Spinal cord (tissue), 10 donors: ENCODE measurements around the gene RNF103. TPM values are rescaled to one million over a fixed set of nuclear protein-coding genes. Genes with fewer than 3 reads are reported as not detected.

Experiments used
- DNase-seq, 6 donors: peaks; one replicate each; pipeline versions ENCODE4 v3.0.0 to v3.0.0-alpha.2; 2013 to 2015; ENCODE audit warnings: low spot score in 6 of 6, low read depth in 4 of 6
- H3K27ac ChIP-seq: one replicate; pipeline ENCODE4 v1.5.1; 2013; ENCODE audit warnings: low read depth, low read length, control low read depth
- H3K27me3 ChIP-seq: one replicate; pipeline ENCODE4 v1.6.1; 2013; ENCODE audit warnings: low read length; ENCODE audit not compliant: control insufficient read depth, insufficient read depth
- H3K36me3 ChIP-seq: one replicate; pipeline ENCODE4 v1.6.1; 2013; ENCODE audit warnings: low read length; ENCODE audit not compliant: control insufficient read depth, insufficient read depth
- H3K4me1 ChIP-seq: one replicate; pipeline ENCODE4 v1.6.1; 2013; ENCODE audit warnings: low read length; ENCODE audit not compliant: control insufficient read depth, insufficient read depth
- H3K4me3 ChIP-seq: one replicate; pipeline ENCODE4 v1.5.1; 2013; ENCODE audit warnings: low read depth, low read length, control low read depth
- H3K9me3 ChIP-seq: one replicate; pipeline ENCODE4 v1.6.1; 2013; ENCODE audit warnings: low read length; ENCODE audit not compliant: control insufficient read depth, insufficient read depth
- WGBS: methylation state at CpG from one replicate; pipeline ENCODE4 v1.1.5; 2013; ENCODE audit warnings: missing lambda C conversion rate; ENCODE audit not compliant: insufficient coverage; 5-methylcytosine and 5-hydroxymethylcytosine counted together
- polyA plus RNA-seq, 2 donors: library from polyadenylated mRNA; unstranded; fragments of 120-200 nt; gene quantifications; one replicate each; pipeline ENCODE4 v1.2.1, GENCODE V29; 2013; ENCODE audit not compliant: insufficient read length in 2 of 2
- total RNA-seq, 2 donors: library from RNA; depleted of rRNA in 1 of 2; stranded (reverse); fragments of 120-200 nt in 1 of 2; fragments of >200 nt in 1 of 2; gene quantifications; one replicate each; pipeline versions ENCODE4 v1.2.3 to v1.2.4, GENCODE V29; 2013 to 2014
- donor health status: healthy.

The RNF103 gene
- total and polyA plus RNA-seq, 4 donors, result 29.4 to 48.1 (median 36.0) TPM

- no peak overlapping the region for H3K27ac ChIP-seq
Observed at GRCh38 chr2:86557836-86558235, 65.8 kb downstream of the RNF103 start.

GRCh38 chr2:86556508-86556907 lies 67.2 kb downstream of the RNF103 start:
- no peak overlapping the region for H3K4me3 ChIP-seq
- no peaks in the 10 kb centered on the region for H3K27me3 ChIP-seq
- 85% methylated on average over 9 of the region's 16 CpGs for WGBS
- H3K4me1 ChIP-seq, result no peaks in the 10 kb centered on the region
- peaks cover 4% of the 10 kb centered on the region for H3K9me3 ChIP-seq
- no peak overlapping the region for H3K27ac ChIP-seq
- H3K36me3 ChIP-seq, result no peaks in the 10 kb centered on the region
- DNase-seq, result no peak

More at GRCh38 chr2:86557836-86558235, 65.8 kb downstream of the RNF103 start:
- WGBS, result no CpG with 5 or more reads among the region's 2 CpGs
- Histone ChIP-seq H3K36me3 (no peaks in the 10 kb centered on the region), H3K4me1 (no peaks in the 10 kb centered on the region), H3K4me3 (no peak overlapping the region), H3K27me3 (no peaks in the 10 kb centered on the region), H3K9me3 (peaks cover 4% of the 10 kb centered on the region)
- DNase-seq, result no peak

Other genes with a start within 250 kb of the RNF103 start
- 10 to 100 TPM; 57.3 to 58.0 TPM for gene KDM3A, start 182.5 kb downstream of the RNF103 start, total RNA-seq
- 10 to 100 TPM; 45.9 to 48.5 TPM for gene KDM3A, start 182.5 kb downstream of the RNF103 start, polyA plus RNA-seq
- 100 to 1,000 TPM in 1 of 2 donors, 10 to 100 TPM in 1; 59.0 to 137 TPM for gene CHMP3, start 60.4 kb downstream of the RNF103 start, total RNA-seq
- 10 to 100 TPM; 83.5 to 92.0 TPM for gene CHMP3, start 60.4 kb downstream of the RNF103 start, polyA plus RNA-seq
- 10 to 100 TPM; 49.6 to 77.9 TPM for gene RMND5A, start 96.4 kb upstream of the RNF103 start, total RNA-seq
- gene RMND5A, start 96.4 kb upstream of the RNF103 start, polyA plus RNA-seq, result 10 to 100 TPM; 29.4 to 38.4 TPM
- 1 to 10 TPM in 1 of 2 donors, under 1 TPM in 1; 0.88 to 1.4 TPM for gene CD8A, start 167.0 kb upstream of the RNF103 start, total RNA-seq
- 1 to 10 TPM; 3.9 to 4.2 TPM for gene CD8A, start 167.0 kb upstream of the RNF103 start, polyA plus RNA-seq
- gene CD8B, start 238.0 kb upstream of the RNF103 start, total RNA-seq, result 1 to 10 TPM; 1.5 to 2.4 TPM
- gene CD8B, start 238.0 kb upstream of the RNF103 start, polyA plus RNA-seq, result 1 to 10 TPM; 2.7 to 3.5 TPM